GM19099 (cell line): ENCODE data around the gene CTSD.

Experiments
- POLR2A ChIP-seq: IDR thresholded peaks from 3 replicates; pipeline ENCODE4 v1.6.1; 2011; ENCODE audit warnings: low read depth; ENCODE audit not compliant: insufficient read length; ENCODE audit errors: extremely low read depth

The CTSD gene

DNA sequence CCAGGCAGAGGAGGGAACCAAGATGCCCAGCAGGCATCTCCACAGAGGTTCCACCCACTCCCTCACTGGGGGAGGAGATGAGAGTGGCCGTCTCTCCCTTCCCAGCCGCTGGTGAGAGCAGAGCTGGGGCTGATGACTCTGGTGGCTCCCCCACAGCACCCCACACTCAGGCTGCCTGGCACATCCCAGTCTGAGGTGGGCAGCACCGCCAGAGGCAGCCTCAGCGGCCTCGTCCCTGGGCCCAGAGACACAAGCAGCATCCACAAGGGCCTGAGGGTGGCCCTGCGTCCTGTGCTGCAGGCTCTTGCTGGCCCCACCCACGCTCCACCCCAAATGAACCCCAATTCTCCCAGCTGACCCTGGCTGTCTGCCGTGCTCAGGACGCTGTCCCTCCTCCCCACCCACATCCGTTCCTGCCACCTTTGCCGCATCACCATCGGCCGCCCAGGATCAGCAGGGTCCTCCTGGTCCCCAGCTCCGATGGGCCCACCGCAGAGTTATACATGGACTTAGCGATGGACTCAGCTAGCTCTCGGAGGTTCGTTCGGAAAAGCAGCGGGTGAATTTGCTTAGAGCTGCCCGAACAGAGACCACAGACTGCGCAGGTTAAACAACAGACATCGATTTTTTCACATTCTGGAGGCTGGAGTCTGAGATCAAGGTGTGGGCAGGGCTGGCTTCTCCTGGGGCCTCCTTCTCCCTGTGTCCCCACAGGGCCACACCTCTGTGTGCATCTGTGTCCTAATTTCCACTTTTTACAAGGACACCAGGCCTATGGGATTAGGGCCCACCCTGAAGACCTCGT lies 20.2 kb upstream of the CTSD start:
- no peak for TF ChIP-seq POLR2A

GRCh38 chr11:1782831-1783724 lies 19.4 kb upstream of the CTSD start:
- TF ChIP-seq POLR2A, result no peak

DNA sequence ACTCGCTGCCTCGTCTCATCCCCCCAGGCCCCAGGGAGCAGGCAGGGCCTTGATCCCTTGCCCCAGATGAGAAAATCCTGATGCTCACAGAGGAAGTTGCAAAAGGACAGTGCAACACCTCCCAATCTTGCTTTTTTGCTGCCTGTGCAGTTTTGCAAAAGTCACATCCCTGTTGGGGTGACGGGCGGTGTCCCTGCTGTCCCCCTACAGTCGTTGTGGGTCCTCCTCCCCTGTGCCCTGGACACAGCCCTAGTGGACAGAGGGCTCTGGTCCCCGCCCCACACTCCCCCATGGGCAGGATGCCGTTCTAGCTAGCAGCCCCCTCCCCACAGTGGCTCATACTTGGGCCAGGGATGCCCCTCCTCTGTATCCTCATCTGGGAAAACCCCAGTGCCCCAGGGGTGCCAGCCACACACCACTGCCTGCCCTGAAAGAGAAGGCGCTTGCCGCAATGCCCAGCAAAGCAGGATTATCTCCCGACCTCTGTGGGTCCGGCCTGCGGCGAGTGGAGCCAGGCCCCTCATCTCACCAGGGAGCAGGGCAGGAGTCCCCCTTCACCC lies 18.4 kb upstream of the CTSD start:
- no peak for TF ChIP-seq POLR2A

DNA sequence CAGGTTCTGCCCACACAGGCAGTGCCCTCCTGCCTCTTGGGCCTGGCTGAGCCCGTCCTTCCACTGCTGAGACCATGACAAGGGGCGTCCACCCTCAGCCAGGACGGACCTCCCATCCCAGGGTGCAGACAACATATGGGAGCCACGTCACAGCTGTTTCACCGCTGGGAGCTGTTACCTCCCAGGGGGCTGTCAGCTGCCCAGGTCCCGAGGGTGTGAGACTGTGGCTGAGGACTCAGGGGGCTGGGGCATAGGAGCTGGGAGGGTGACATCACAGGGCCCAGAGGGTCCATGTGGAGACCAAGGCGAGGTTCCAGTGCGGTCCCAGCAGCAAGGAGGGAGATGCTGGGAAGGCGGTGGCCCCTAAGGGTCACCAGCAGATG lies 17.9 kb upstream of the CTSD start:
- TF ChIP-seq POLR2A, result no peak

DNA sequence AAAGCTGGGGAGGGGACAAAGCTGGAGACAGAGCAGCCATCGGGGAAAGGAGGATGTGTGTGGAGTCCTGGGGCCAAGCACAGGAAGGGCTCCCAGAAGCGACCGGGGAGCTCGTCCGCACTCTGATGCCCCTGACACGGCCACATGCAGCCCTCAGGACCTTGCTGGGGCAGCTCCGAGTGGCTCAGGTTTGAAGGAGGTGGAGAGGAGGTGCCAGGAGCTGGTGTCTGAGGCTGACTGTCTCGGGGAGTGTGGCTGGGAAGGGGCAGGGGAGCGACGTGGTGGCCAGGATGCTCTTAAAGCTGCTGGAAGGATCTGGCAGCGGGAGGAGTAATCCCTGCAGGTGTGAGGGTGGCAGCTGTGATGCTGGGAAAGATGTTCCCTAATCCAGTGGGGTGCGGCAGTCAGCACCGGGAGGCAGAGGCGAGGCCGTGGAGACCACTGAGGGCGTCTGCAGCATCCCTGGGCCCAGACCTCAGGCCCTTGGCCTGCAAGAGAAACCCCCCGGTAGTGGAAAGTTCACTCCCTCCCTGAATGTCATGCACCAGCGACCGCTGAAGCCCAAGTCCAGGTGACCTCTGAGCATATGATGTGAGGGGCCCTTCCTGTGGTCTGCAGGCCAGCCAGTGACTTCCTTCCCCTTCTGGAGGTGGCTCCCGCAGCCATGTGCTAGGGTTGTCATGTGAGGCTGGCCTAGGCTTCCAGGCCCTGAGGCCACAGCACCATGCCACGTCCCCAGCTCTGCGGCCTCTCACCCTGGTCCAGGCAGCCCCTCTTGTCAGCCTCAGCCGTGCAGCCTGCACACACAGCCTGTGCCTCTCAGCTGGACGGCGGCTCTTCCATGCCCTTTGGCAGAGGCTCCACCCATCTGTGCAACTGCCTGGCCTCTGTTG lies 17.2 kb upstream of the CTSD start:
- no peak for TF ChIP-seq POLR2A

GRCh38 chr11:1779806-1780699 lies 16.3 kb upstream of the CTSD start:
- TF ChIP-seq POLR2A, result no peak

DNA sequence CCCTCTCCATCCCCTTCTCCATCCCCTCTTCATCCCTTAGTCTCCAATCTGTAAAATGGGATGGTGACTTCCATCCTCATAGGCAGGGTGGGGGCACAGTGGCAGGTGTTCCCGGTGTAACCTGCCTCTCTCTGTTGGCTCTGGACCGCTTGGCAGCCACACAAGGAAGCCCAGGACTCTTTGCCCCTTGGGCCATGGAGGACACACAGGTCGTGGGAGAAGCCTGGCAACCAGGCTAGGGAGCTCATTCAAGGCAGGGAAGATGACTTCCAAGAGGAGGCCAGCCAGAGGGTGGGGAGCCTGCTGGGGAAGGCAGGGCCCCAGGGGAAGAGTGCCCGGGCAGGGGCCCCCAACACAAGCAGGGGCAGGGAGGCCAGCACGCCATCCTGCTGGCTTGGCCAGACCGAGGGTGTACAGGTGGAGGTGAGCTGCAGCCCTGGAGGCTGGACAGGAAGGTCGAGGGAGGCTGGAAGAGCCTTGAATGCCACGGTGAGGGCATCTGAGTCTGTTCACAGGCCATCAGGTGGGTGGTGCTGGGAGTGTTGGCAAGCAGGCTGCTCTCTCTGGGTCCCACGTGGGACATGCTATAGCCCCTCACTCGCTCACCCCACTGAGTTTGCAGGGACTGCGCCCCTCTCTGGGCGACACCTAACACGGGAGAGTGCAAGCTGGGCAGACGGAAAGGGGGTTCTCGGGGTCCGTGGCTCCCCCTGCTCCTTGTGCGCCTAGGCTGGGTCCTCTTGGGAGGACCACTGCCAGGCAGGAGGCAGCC lies 15.5 kb upstream of the CTSD start:
- TF ChIP-seq POLR2A, result no peak

DNA sequence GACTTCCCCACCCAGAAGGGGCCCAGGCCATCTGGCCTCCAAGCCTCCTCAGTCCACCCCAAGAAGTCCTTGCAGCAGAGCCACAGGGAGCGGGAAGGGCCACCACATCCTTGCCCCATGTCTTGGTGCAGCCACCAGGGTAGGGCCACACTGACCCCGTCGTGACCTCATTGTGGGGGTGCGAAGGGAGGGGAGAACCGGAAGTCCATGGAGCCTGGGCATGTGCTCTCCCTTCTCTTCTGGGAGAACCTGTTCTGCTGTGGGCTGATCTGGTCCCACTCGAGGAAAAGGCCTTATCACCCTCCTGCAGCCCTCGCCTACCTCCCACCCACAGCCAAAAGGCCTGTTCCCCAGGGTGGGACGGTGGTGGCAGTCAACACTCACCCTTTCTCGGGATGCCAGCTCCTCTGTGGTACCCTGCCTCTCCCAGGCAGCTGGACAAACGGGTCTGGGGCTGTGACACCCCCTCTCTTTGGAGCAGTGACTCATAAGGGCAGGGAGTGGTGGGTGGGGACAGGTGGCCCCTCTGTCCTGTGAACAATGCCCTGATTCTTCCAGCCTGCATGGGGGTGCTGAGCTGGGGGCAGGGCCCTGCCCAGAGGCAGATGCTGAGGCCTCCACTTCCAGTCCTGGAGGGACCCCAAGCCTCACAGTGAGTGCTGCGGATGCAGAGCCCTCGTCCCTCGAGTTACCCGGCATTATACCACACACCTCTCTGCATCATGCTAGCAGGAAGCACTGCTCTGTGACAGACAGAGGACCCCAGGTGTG lies 14.6 kb upstream of the CTSD start:
- no peak for TF ChIP-seq POLR2A

DNA sequence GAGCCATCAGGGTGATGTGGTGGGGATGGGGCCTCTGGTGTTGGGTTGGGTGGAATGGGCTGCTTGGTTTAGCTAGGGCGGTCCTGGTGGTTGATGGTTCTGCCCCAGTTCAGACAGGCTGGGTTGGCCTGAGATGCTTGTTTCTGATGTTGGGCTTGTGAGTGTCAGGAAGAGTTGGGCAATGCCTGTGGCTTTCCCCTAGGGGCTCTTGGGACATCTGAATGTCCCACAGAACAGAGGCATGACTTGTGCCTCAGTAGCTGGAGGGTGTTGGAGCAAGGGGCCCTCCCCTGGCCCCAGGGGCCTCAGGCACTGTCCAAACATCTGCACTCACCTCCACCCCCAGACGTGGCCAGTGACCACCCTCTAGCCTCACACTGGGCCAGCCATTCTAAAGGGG lies 14.0 kb upstream of the CTSD start:
- TF ChIP-seq POLR2A, result no peak

DNA sequence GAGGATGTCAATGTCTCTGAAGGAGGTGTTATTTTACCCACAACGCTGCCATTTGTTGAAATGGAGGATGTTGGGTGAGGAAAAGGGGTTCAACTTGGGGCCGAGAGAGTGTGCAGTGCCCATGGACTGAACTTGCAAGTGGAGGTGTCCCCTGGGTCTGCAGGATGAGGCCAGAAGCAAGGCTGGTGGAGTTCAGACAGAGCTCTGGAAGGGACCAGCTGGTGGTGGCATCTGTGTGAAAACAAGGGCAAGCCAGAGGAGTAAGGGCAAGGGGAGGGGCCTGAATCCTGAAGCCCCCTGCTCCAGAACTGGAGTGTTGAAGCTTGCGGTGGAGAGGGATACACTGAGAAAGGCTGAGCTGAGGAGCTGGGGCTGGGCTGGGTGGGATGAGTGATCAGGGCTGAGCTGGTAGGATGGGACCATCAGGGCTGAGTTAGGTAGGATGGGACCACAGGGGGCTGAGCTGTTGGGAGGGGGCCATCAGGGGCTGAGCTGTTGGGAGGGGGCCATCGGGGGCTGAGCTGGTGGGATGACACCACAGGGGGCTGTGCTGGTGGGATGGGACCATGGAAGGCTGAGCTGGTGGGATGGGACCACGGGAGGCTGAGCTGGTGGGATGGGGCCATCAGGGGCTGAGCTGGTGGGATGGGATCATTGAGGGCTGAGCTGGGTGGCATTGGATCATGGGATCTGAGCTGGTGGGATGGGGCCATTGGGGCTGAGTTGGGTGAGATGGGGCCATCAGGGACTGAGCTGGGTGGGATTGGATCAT lies 13.4 kb upstream of the CTSD start:
- TF ChIP-seq POLR2A, result no peak

- no peak for TF ChIP-seq POLR2A
These were observed 12.7 kb upstream of the CTSD start for GRCh38 chr11:1776331-1776851.

GRCh38 chr11:1774886-1775285 lies 11.2 kb upstream of the CTSD start:
- TF ChIP-seq POLR2A, result no peak
